OCI-LY1 (cell line): ENCODE results near the gene TARP.
"Not testable (repeated sequence)": the region's sequence is repeated elsewhere in the genome, so short reads cannot be mapped to it uniquely, and the experiment has no call there.

ENCODE experiments used
- H2AFZ ChIP-seq: fragments of 200-600 bp; sonication (generic), shearing (Covaris generic); 2 replicates; pipeline ENCODE4 v1.6.0; 2014; ENCODE audit warnings: antibody characterized with exemption, mild to moderate bottlenecking, low read length
- H3F3A ChIP-seq: fragments of 200-600 bp; sonication (generic), shearing (Covaris generic); 2 replicates; pipeline ENCODE4 v1.6.0; 2014; ENCODE audit warnings: mild to moderate bottlenecking, antibody characterized with exemption, low read length, moderate library complexity; ENCODE audit not compliant: insufficient read depth
- H3K27ac ChIP-seq: fragments of 200-600 bp; sonication (generic); 2 replicates; pipeline ENCODE4 v1.5.1; 2014; ENCODE audit warnings: low read length, mixed run types, mild to moderate bottlenecking, low read depth; ENCODE audit not compliant: poor library complexity, severe bottlenecking
- H3K27me3 ChIP-seq: fragments of 200-600 bp; sonication (generic); 2 replicates; pipeline ENCODE4 v1.6.0; 2014; ENCODE audit warnings: antibody characterized with exemption, mild to moderate bottlenecking, low read length, moderate library complexity; ENCODE audit not compliant: insufficient read depth
- H3K36me3 ChIP-seq: fragments of 200-600 bp; sonication (generic); 2 replicates; pipeline ENCODE4 v1.6.1; 2014; ENCODE audit warnings: mild to moderate bottlenecking, antibody characterized with exemption, low read length, moderate library complexity, mixed read lengths; ENCODE audit not compliant: insufficient read depth
- H3K4me1 ChIP-seq: fragments of 200-600 bp; sonication (generic); 2 replicates; pipeline ENCODE4 v1.5.1; 2014; ENCODE audit warnings: mild to moderate bottlenecking, low read length, moderate library complexity; ENCODE audit not compliant: insufficient read depth, severe bottlenecking
- H3K4me2 ChIP-seq: fragments of 200-600 bp; sonication (generic), shearing (Covaris generic); 2 replicates; pipeline ENCODE4 v1.6.1; 2014; ENCODE audit warnings: low read length
- H3K4me3 ChIP-seq: fragments of 200-600 bp; sonication (generic); 2 replicates; pipeline ENCODE4 v1.5.1; 2014; ENCODE audit warnings: low read length, low read depth, mild to moderate bottlenecking, mixed read lengths; ENCODE audit not compliant: poor library complexity, severe bottlenecking
- H3K79me2 ChIP-seq: fragments of 200-600 bp; shearing (Covaris generic); 2 replicates; pipeline ENCODE4 v1.6.1; 2016; ENCODE audit warnings: mixed run types, low read length, mixed read lengths; ENCODE audit not compliant: insufficient read depth
- H3K9ac ChIP-seq: fragments of 200-600 bp; sonication (generic), shearing (Covaris generic); 2 replicates; pipeline ENCODE4 v1.6.1; 2014; ENCODE audit warnings: mild to moderate bottlenecking, low read length, mixed read lengths
- H3K9me2 ChIP-seq: fragments of 200-600 bp; sonication (generic), shearing (Covaris generic); 2 replicates; pipeline ENCODE4 v1.6.1; 2014; ENCODE audit warnings: low read depth, mild to moderate bottlenecking, low read length, mixed read lengths
- H3K9me3 ChIP-seq: fragments of 200-600 bp; shearing (Covaris generic); 2 replicates; pipeline ENCODE4 v1.6.1; 2014; ENCODE audit warnings: low read length, mixed read lengths
- H4K20me1 ChIP-seq: fragments of 200-600 bp; sonication (generic), shearing (Covaris generic); 2 replicates; pipeline ENCODE4 v1.6.0; 2016; ENCODE audit warnings: mild to moderate bottlenecking, low read length; ENCODE audit not compliant: insufficient read depth
- EZH2 ChIP-seq: fragments of 200-600 bp; sonication (generic), shearing (Covaris generic); IDR thresholded peaks from 2 replicates; pipeline ENCODE4 v1.8.0; 2017; ENCODE audit warnings: borderline replicate concordance, mixed run types, mild to moderate bottlenecking, antibody characterized with exemption, low read length, moderate library complexity, mixed read lengths
- TF ChIP-seq, protein P1 (sequence below): fragments of 200-600 bp; sonication (generic), shearing (Covaris generic); IDR thresholded peaks from 2 replicates; pipeline ENCODE4 v1.5.1; 2017; ENCODE audit warnings: mild to moderate bottlenecking, antibody characterized with exemption, low read length, moderate library complexity, mixed read lengths

The TARP gene

DNA sequence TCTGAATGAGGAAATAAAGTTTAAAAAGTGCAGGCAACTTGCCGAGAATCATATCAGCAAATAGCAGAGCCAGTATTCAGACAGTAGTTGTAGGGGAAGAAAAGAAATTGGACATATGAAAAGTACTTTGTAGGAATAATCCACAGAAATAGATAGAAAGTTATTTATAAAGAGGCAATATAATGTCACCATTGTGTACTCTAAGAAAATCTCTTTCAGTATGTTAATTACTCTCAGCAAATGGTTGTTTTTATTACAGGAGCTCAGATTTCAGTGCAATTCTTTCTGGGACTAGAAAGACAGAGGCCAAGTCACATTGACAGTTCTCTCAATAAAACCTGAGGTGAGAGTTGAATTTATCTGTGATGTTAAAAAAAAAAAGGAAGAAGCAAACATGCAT, 10.2 kb downstream of the TARP start:
- H3K9ac ChIP-seq, H3K9me3 ChIP-seq, H3F3A ChIP-seq, H3K27me3 ChIP-seq, H3K4me2 ChIP-seq, H3K4me1 ChIP-seq, H2AFZ ChIP-seq, H3K36me3 ChIP-seq, H3K27ac ChIP-seq, H3K4me3 ChIP-seq, H4K20me1 ChIP-seq, H3K79me2 ChIP-seq, H3K9me2 ChIP-seq: not testable (repeated sequence)

GRCh38 chr7:38262545-38262944, 10.9 kb downstream of the TARP start:
- H3K9me3 ChIP-seq = no peaks in the 10 kb centered on the region
- H3K4me1 ChIP-seq = no peaks in the 10 kb centered on the region
- H3F3A ChIP-seq = no peaks in the 10 kb centered on the region
- no peaks in the 10 kb centered on the region for H3K79me2 ChIP-seq
- H3K4me3 ChIP-seq = no peak overlapping the region
- H3K9me2 ChIP-seq = no peaks in the 10 kb centered on the region
- H3K9ac ChIP-seq = no peak overlapping the region
- H3K4me2 ChIP-seq = no peak overlapping the region
- H3K27ac ChIP-seq = no peak overlapping the region
- no peaks in the 10 kb centered on the region for H3K36me3 ChIP-seq
- TF ChIP-seq, protein P1, sequence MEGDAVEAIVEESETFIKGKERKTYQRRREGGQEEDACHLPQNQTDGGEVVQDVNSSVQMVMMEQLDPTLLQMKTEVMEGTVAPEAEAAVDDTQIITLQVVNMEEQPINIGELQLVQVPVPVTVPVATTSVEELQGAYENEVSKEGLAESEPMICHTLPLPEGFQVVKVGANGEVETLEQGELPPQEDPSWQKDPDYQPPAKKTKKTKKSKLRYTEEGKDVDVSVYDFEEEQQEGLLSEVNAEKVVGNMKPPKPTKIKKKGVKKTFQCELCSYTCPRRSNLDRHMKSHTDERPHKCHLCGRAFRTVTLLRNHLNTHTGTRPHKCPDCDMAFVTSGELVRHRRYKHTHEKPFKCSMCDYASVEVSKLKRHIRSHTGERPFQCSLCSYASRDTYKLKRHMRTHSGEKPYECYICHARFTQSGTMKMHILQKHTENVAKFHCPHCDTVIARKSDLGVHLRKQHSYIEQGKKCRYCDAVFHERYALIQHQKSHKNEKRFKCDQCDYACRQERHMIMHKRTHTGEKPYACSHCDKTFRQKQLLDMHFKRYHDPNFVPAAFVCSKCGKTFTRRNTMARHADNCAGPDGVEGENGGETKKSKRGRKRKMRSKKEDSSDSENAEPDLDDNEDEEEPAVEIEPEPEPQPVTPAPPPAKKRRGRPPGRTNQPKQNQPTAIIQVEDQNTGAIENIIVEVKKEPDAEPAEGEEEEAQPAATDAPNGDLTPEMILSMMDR = no peak
- TF ChIP-seq EZH2 = no peak
- no peak overlapping the region for H2AFZ ChIP-seq
- H4K20me1 ChIP-seq = no peaks in the 10 kb centered on the region
- no peaks in the 10 kb centered on the region for H3K27me3 ChIP-seq

DNA sequence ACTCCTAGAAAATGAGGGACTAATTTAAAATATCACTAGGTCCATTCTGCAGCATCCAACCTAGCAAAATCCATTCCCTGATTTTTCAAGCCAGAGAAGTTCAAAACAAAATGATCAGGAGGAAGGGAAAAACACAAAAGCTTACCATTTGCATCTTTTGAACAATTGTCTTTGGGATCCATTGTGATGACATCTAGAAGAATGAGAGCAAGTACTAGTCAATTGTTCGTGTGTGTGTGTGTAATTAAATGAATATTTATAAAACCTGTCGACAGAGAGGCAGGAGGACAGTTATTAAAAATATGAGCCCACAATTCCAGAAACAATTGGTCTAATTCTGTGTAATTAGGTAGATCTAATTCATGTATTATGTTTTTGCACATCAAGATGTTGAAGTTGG, 11.4 kb downstream of the TARP start:
- H3K27ac ChIP-seq, H3K27me3 ChIP-seq, H4K20me1 ChIP-seq, H2AFZ ChIP-seq, H3K4me3 ChIP-seq, H3K4me2 ChIP-seq, H3K36me3 ChIP-seq, H3F3A ChIP-seq, H3K9me2 ChIP-seq, H3K9ac ChIP-seq, H3K79me2 ChIP-seq, H3K9me3 ChIP-seq, H3K4me1 ChIP-seq: not testable (repeated sequence)

GRCh38 chr7:38261601-38262000, 11.8 kb downstream of the TARP start:
- H3F3A ChIP-seq, H3K9me2 ChIP-seq, H3K27me3 ChIP-seq, H3K4me1 ChIP-seq, H3K79me2 ChIP-seq, H3K27ac ChIP-seq, H4K20me1 ChIP-seq, H3K36me3 ChIP-seq, H3K4me3 ChIP-seq, H3K9ac ChIP-seq, H3K4me2 ChIP-seq, H3K9me3 ChIP-seq, H2AFZ ChIP-seq: not testable (repeated sequence)

DNA sequence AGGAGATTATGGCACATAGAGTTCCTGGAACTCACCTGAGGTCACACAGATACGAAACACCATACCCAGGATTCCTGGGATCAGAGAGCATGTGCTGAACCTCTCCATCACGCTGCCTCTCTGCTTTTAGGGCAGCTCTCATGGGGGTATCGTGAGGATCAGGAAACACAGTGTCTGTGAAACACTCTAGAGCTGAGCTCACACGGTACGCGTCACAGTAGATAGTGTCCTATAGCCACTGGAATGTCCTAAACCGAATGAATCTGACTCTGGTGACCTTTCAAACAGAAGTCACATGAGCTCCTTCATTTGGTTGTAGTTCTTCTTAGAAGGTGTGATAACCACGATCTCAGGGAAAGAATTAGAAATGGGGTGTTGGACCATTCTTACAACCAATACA, 14.3 kb downstream of the TARP start:
- not testable (repeated sequence) for H3K79me2 ChIP-seq, H3K9ac ChIP-seq, H3K4me3 ChIP-seq, H3K4me1 ChIP-seq, H3F3A ChIP-seq, H3K9me3 ChIP-seq, H3K4me2 ChIP-seq, H3K36me3 ChIP-seq, H3K27me3 ChIP-seq, H4K20me1 ChIP-seq, H3K27ac ChIP-seq, H2AFZ ChIP-seq, H3K9me2 ChIP-seq
